HepG2 (cell line): ENCODE data around the gene OSBPL3.

ENCODE experiments used
- KLF15 ChIP-seq: sonication (generic); formaldehyde crosslinking; IDR thresholded peaks from 2 replicates; pipeline ENCODE4 v1.8.1; 2023; ENCODE audit warnings: borderline replicate concordance, mild to moderate bottlenecking, inconsistent platforms, missing genetic modification reagents, mixed read lengths
- PBX2 ChIP-seq: IDR thresholded peaks from 2 replicates; pipeline ENCODE4 v1.6.1; 2016; ENCODE audit warnings: control low read depth
- PRDM4 ChIP-seq: sonication (generic); formaldehyde crosslinking; IDR thresholded peaks from 2 replicates; pipeline ENCODE4 v1.9.0; 2021; ENCODE audit warnings: missing genetic modification reagents, borderline replicate concordance
- ZKSCAN1 ChIP-seq: fragments of 150-350 bp; IDR thresholded peaks from 2 replicates; pipeline ENCODE4 v1.6.1; 2014; ENCODE audit warnings: low read length
- TF ChIP-seq, protein P1 (sequence below): sonication (generic); formaldehyde crosslinking; conservative IDR thresholded peaks from 2 replicates; pipeline ENCODE4 v1.4.0; 2020; ENCODE audit warnings: missing genetic modification reagents

- TF ChIP-seq, protein P1, sequence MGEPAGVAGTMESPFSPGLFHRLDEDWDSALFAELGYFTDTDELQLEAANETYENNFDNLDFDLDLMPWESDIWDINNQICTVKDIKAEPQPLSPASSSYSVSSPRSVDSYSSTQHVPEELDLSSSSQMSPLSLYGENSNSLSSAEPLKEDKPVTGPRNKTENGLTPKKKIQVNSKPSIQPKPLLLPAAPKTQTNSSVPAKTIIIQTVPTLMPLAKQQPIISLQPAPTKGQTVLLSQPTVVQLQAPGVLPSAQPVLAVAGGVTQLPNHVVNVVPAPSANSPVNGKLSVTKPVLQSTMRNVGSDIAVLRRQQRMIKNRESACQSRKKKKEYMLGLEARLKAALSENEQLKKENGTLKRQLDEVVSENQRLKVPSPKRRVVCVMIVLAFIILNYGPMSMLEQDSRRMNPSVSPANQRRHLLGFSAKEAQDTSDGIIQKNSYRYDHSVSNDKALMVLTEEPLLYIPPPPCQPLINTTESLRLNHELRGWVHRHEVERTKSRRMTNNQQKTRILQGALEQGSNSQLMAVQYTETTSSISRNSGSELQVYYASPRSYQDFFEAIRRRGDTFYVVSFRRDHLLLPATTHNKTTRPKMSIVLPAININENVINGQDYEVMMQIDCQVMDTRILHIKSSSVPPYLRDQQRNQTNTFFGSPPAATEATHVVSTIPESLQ (CRISPR knock-in tag), result no peak
- no peak for TF ChIP-seq PRDM4 (CRISPR knock-in tag)
- no peak for TF ChIP-seq ZKSCAN1
- TF ChIP-seq PBX2 (CRISPR knock-in tag), result no peak
- TF ChIP-seq KLF15, result no peak
Measured at GRCh38 chr7:24905996-24906770, 73.8 kb downstream of the OSBPL3 start.
